ENCODE data around the gene SORBS1. TPM values are rescaled to one million over a fixed set of nuclear protein-coding genes. Genes with fewer than 3 reads are reported as not detected.

The SORBS1 gene
- total RNA-seq, 1 experiment from 2014 or later, result 4.1 TPM

DNA sequence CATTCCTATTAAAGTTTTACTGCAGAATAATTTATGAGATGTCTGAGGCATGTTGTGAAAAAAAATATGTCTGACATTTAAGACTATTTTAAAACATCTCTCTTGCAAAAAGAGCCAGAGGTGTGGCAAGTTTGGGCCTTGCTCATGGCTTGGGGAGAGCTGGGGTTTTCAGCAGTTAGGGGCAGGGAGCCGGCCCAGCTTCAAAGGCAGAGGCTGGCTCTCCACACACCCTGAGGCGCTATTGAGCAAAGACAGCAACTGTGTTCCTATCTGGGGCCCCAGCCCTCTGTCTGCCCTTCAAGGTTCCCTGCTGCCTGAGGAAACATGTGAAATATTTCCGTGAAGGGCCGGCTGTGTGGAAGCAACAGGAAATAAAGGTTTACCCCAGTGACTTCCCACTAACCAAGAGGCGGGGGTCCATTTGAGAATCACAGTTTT, 94.0 kb downstream of the SORBS1 start:
- no peaks in the 10 kb centered on the region for H3K27me3 ChIP-seq (ENCODE audit: low read length)
- no peak for TF ChIP-seq EZH2 (IDR thresholded peaks at IDR 0.05; ENCODE audit: low read length, unreplicated experiment)
- no peak for TF ChIP-seq EZH2phosphoT487 (IDR thresholded peaks at IDR 0.05; ENCODE audit: borderline replicate concordance, low read length)
- TF ChIP-seq CTCF (conservative IDR thresholded peaks at IDR 0.05; ENCODE audit: low read depth, low read length), result no peak
- no peak overlapping the region for H3K4me2 ChIP-seq (ENCODE audit: low read length)
- no TSS peak for BruUV-seq (replicated peaks)
- no peaks in the 10 kb centered on the region for H3K9me2 ChIP-seq (replicated peaks; ENCODE audit: low read length)
- ChIA-PET CTCF (no interaction called here), POLR2A (ENCODE audit: unreplicated experiment) (no interaction called here)
- no peak for DNase-seq
- intact Hi-C loops (cut with micrococcal nuclease), result no loop called here
- no peaks in the 10 kb centered on the region for H4K20me1 ChIP-seq (ENCODE audit: low read length)
- H3K4me3 ChIP-seq (ENCODE audit: low read length), result no peak overlapping the region
- no peaks in the 10 kb centered on the region for H3K9me3 ChIP-seq (ENCODE audit: low read length)
- no peak overlapping the region for H2AFZ ChIP-seq (ENCODE audit: low read length)
- H3K79me2 ChIP-seq (ENCODE audit: low read length), result no peaks in the 10 kb centered on the region
- H3K9ac ChIP-seq (ENCODE audit: low read length), result no peak overlapping the region
- H3K27ac ChIP-seq (ENCODE audit: low read length), result no peak overlapping the region
- no peaks in the 10 kb centered on the region for H3K4me1 ChIP-seq (ENCODE audit: insufficient read depth, low read length)
- ATAC-seq, result no peak
- no peaks in the 10 kb centered on the region for H3F3A ChIP-seq (ENCODE audit: low read length, unreplicated experiment)
- no peaks in the 10 kb centered on the region for H3K36me3 ChIP-seq (ENCODE audit: low read depth, low read length)

GRCh38 chr10:95466436-95466835, 94.7 kb downstream of the SORBS1 start:
- no peaks in the 10 kb centered on the region for H3K9me3 ChIP-seq (ENCODE audit: low read length)
- no peak for DNase-seq
- no peak overlapping the region for H3K9ac ChIP-seq (ENCODE audit: low read length)
- ChIA-PET CTCF (no interaction called here), POLR2A (ENCODE audit: unreplicated experiment) (interaction anchor here (0.7 kb wide), 1 partner anchor 37 kb away, joined by 9 read pairs; no protein-coding TSS in a partner anchor)
- no peaks in the 10 kb centered on the region for H3K36me3 ChIP-seq (ENCODE audit: low read depth, low read length)
- no peak overlapping the region for H2AFZ ChIP-seq (ENCODE audit: low read length)
- no peaks in the 10 kb centered on the region for H3K9me2 ChIP-seq (replicated peaks; ENCODE audit: low read length)
- intact Hi-C loops (cut with micrococcal nuclease), result no loop called here
- no peak overlapping the region for H3K4me2 ChIP-seq (ENCODE audit: low read length)
- H3K4me3 ChIP-seq (ENCODE audit: low read length), result no peak overlapping the region
- H4K20me1 ChIP-seq (ENCODE audit: low read length), result no peaks in the 10 kb centered on the region
- TF ChIP-seq CTCF (conservative IDR thresholded peaks at IDR 0.05; ENCODE audit: low read depth, low read length), result no peak
- no peak for TF ChIP-seq EZH2phosphoT487 (IDR thresholded peaks at IDR 0.05; ENCODE audit: borderline replicate concordance, low read length)
- TF ChIP-seq EZH2 (IDR thresholded peaks at IDR 0.05; ENCODE audit: low read length, unreplicated experiment), result no peak
- no peaks in the 10 kb centered on the region for H3K79me2 ChIP-seq (ENCODE audit: low read length)
- ATAC-seq, result no peak
- no peaks in the 10 kb centered on the region for H3F3A ChIP-seq (ENCODE audit: low read length, unreplicated experiment)
- no peaks in the 10 kb centered on the region for H3K4me1 ChIP-seq (ENCODE audit: insufficient read depth, low read length)
- H3K27me3 ChIP-seq (ENCODE audit: low read length), result no peaks in the 10 kb centered on the region
- no peak overlapping the region for H3K27ac ChIP-seq (ENCODE audit: low read length)
- BruUV-seq (replicated peaks), result no TSS peak

- ATAC-seq, result no peak
- Histone ChIP-seq H2AFZ (ENCODE audit: low read length) (no peak overlapping the region), H3K9me2 (replicated peaks; ENCODE audit: low read length) (no peaks in the 10 kb centered on the region), H3K4me3 (ENCODE audit: low read length) (no peak overlapping the region), H4K20me1 (ENCODE audit: low read length) (no peaks in the 10 kb centered on the region), H3K27ac (ENCODE audit: low read length) (no peak overlapping the region), H3F3A (ENCODE audit: low read length, unreplicated experiment) (no peaks in the 10 kb centered on the region), H3K79me2 (ENCODE audit: low read length) (no peaks in the 10 kb centered on the region), H3K36me3 (ENCODE audit: low read depth, low read length) (no peaks in the 10 kb centered on the region), H3K9ac (ENCODE audit: low read length) (no peak overlapping the region), H3K27me3 (ENCODE audit: low read length) (no peaks in the 10 kb centered on the region), H3K4me1 (ENCODE audit: insufficient read depth, low read length) (no peaks in the 10 kb centered on the region), H3K4me2 (ENCODE audit: low read length) (no peak overlapping the region), H3K9me3 (ENCODE audit: low read length) (no peaks in the 10 kb centered on the region)
- no peak for DNase-seq
- intact Hi-C loops (cut with micrococcal nuclease), result no loop called here
- TF ChIP-seq EZH2 (IDR thresholded peaks at IDR 0.05; ENCODE audit: low read length, unreplicated experiment) (no peak), CTCF (conservative IDR thresholded peaks at IDR 0.05; ENCODE audit: low read depth, low read length) (no peak), EZH2phosphoT487 (IDR thresholded peaks at IDR 0.05; ENCODE audit: borderline replicate concordance, low read length) (no peak)
- POLR2A ChIA-PET (ENCODE audit: unreplicated experiment), result no interaction called here
- no TSS peak for BruUV-seq (replicated peaks)
- CTCF ChIA-PET, result no interaction called here
These were observed 96.9 kb downstream of the SORBS1 start for GRCh38 chr10:95464280-95464679.
